Thyroid gland (tissue), 4 donors: Measurements from ENCODE around the gene PFDN1. TPM values are rescaled to one million over a fixed set of nuclear protein-coding genes. Genes with fewer than 3 reads are reported as not detected.

ENCODE experiments used
- DNase-seq, 2 donors: peaks; one replicate each; pipeline ENCODE4 v3.0.0-alpha.2; 2019
- H3K27ac ChIP-seq, 3 donors: fragments of 200-600 bp; sonication (generic); 1 replicate in 2 of 3; 2 replicates in 1 of 3; pipeline ENCODE4 v1.5.1; 2016 to 2019; ENCODE audit warnings: mild to moderate bottlenecking in 1 of 3, moderate library complexity in 1 of 3
- H3K27me3 ChIP-seq: fragments of 200-600 bp; sonication (generic); one replicate; pipeline ENCODE4 v1.5.1; 2019
- H3K36me3 ChIP-seq, 2 donors: fragments of 200-600 bp; sonication (generic); one replicate each; pipeline ENCODE4 v1.5.1; 2016 to 2019
- H3K4me1 ChIP-seq, 2 donors: fragments of 200-600 bp; sonication (generic); one replicate each; pipeline ENCODE4 v1.5.1; 2017 to 2019
- H3K4me3 ChIP-seq, 3 donors: fragments of 200-600 bp; sonication (generic); replicated peaks in 1 of 3; 1 replicate in 2 of 3; 2 replicates in 1 of 3; pipeline ENCODE4 v1.5.1; 2016; ENCODE audit warnings: mild to moderate bottlenecking in 1 of 3
- H3K9me3 ChIP-seq: fragments of 200-600 bp; sonication (generic); one replicate; pipeline ENCODE4 v1.5.1; 2017
- POLR2A ChIP-seq, 2 donors: fragments of 450-650 bp; IDR thresholded peaks; one replicate each; pipeline ENCODE4 v1.6.1; 2017; ENCODE audit warnings: antibody characterized with exemption in 2 of 2, mild to moderate bottlenecking in 2 of 2, moderate library complexity in 1 of 2
- WGBS, 2 donors: methylation state at CpG; one replicate each; pipeline ENCODE4 v1.1.5; 2017; 5-methylcytosine and 5-hydroxymethylcytosine counted together
- intact Hi-C: fragments of 100-400 bp; cut with DNase I; formaldehyde crosslinking; loops from one replicate; pipeline ENCODE4 v1.15.1; 2023
- total RNA-seq, 4 donors: library from RNA; depleted of rRNA; stranded (reverse); fragments of >200 nt; gene quantifications; one replicate each; pipeline ENCODE4 v1.2.3, GENCODE V29; 2016
- TF ChIP-seq, protein P1 (sequence below), 6 experiments: fragments of 200-600 bp in 3 of 6; fragments of 450-650 bp in 3 of 6; sonication (generic) in 3 of 6; IDR thresholded peaks; one replicate each; pipeline ENCODE4 v1.5.1; 2016 to 2019; ENCODE audit warnings: antibody characterized with exemption in 6 of 6, mild to moderate bottlenecking in 2 of 6, inconsistent platforms in 1 of 6, moderate library complexity in 1 of 6

PFDN1 gene
- total RNA-seq, 4 donors from 2014 or later: 58.2 to 106 (median 87.8) TPM

DNA sequence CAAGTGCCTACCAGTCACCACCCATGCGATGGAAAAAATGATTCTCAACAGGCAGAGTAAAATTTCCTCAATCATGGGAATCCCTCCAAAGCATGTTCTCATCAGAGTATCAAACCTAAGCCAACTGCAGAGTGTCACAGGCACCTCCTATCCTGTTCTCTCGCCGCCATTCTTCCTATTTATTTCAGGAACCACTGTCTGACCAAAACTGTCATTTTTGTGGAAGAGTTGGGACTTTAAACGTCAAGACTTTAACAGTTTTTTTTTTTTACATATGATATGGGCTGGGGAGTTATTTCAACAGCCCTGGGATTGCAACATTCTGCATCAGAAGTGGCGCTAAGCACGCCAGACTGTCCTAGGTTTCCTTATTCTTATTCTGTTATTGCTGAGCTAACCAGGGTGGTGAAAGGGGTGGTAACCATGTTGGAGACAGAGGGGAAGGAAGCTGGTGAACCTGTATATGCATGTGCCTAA lies 29.5 kb downstream of the PFDN1 start:
- Histone ChIP-seq H3K27me3 (no peaks in the 10 kb centered on the region), H3K36me3 (no peaks in the 10 kb centered on the region), H3K9me3 (no peaks in the 10 kb centered on the region), H3K27ac (no peak overlapping the region), H3K4me3 (no peak overlapping the region), H3K4me1 (no peaks in the 10 kb centered on the region)
- DNase-seq: no peak
- intact Hi-C loops: no loop called here
- TF ChIP-seq, protein P1, sequence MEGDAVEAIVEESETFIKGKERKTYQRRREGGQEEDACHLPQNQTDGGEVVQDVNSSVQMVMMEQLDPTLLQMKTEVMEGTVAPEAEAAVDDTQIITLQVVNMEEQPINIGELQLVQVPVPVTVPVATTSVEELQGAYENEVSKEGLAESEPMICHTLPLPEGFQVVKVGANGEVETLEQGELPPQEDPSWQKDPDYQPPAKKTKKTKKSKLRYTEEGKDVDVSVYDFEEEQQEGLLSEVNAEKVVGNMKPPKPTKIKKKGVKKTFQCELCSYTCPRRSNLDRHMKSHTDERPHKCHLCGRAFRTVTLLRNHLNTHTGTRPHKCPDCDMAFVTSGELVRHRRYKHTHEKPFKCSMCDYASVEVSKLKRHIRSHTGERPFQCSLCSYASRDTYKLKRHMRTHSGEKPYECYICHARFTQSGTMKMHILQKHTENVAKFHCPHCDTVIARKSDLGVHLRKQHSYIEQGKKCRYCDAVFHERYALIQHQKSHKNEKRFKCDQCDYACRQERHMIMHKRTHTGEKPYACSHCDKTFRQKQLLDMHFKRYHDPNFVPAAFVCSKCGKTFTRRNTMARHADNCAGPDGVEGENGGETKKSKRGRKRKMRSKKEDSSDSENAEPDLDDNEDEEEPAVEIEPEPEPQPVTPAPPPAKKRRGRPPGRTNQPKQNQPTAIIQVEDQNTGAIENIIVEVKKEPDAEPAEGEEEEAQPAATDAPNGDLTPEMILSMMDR (IDR thresholded peaks at IDR 0.05): no peak
- TF ChIP-seq POLR2A (IDR thresholded peaks at IDR 0.05): no peak
- WGBS, 2 donors: 73 to 87% methylated on average over 6 of the region's 6 CpGs

DNA sequence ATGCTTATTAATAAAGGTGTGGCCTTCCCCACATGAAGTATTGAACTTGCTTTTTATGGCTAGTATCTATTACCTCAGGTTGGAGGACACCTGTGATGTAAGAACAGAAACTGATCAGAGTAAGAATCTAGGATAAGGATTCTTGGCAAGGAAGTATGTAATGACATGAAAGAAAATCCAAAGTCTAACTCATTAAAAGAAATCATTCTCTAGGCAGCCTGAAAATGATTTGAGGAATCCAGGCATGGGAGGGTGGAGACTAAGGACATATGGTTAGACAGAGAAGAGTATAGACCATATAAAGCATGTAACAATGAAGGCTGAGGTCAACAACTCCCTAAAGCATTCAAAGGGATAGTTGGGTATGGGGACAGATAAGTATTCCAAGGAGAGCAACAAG lies 32.9 kb downstream of the PFDN1 start:
- Histone ChIP-seq H3K4me3 (no peak overlapping the region), H3K27ac (no peak overlapping the region), H3K9me3 (no peaks in the 10 kb centered on the region), H3K27me3 (no peaks in the 10 kb centered on the region), H3K4me1 (peaks cover 0 to 4% of the 10 kb centered on the region in 2 donors), H3K36me3 (no peaks in the 10 kb centered on the region)
- intact Hi-C loops: no loop called here
- TF ChIP-seq POLR2A (IDR thresholded peaks at IDR 0.05): no peak
- TF ChIP-seq, protein P1 (IDR thresholded peaks at IDR 0.05): no peak
- no peak for DNase-seq

DNA sequence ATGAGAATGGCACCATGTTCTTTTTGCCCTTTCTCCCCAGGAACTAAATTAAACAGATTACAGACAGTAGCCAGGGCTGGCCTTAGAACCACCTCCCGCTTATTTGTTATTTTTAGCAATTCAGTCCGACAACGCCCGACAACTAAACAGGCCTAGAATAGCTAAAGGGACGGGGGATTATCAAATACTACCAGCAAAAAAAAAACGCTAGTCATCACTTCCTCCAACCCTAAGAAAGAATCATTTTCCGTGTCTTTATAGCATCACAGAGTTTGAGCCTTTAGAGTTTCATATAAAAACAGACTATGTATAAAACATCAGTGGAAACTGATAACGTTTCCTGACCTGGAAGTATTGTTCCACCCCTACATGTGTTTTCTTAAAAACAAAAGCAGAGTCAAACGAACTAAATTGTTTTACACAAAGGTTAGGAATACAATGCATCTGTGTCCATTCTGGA lies 35.3 kb downstream of the PFDN1 start:
- H3K36me3 ChIP-seq: no peaks in the 10 kb centered on the region
- intact Hi-C loops: no loop called here
- TF ChIP-seq POLR2A (IDR thresholded peaks at IDR 0.05): no peak
- TF ChIP-seq, protein P1 (IDR thresholded peaks at IDR 0.05): no peak
- H3K9me3 ChIP-seq: no peaks in the 10 kb centered on the region
- no peak overlapping the region for H3K27ac ChIP-seq
- no peak for DNase-seq
- no peaks in the 10 kb centered on the region for H3K27me3 ChIP-seq
- no peak overlapping the region for H3K4me3 ChIP-seq
- peaks cover 0 to 4% of the 10 kb centered on the region in 2 donors for H3K4me1 ChIP-seq
- WGBS, 2 donors: 62 to 80% methylated on average over 9 of the region's 9 CpGs

DNA sequence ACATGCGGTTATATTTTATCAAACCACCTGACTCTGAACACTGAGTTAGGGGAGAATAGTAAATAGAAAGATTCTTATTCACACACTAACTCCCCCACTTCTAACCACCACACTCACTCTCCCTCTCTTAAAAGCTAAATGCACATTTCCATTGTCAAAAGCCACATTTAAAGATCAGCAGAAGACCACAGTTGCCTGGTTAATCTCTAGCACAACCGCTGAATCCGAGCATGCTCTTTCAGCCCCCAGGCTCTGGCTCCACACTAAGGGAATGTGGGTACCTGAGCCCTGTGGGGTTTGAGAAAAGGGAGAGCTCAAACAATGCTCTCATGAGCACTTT lies 35.7 kb downstream of the PFDN1 start:
- Histone ChIP-seq H3K4me3 (no peak overlapping the region), H3K36me3 (no peaks in the 10 kb centered on the region), H3K4me1 (peaks cover 3 to 7% of the 10 kb centered on the region in 2 donors), H3K27ac (no peak overlapping the region), H3K27me3 (no peaks in the 10 kb centered on the region), H3K9me3 (no peaks in the 10 kb centered on the region)
- intact Hi-C loops: no loop called here
- 91 to 94% methylated on average over 3 of the region's 3 CpGs for WGBS, 2 donors
- DNase-seq: no peak
- TF ChIP-seq, protein P1 (IDR thresholded peaks at IDR 0.05): no peak
- TF ChIP-seq POLR2A (IDR thresholded peaks at IDR 0.05): no peak

DNA sequence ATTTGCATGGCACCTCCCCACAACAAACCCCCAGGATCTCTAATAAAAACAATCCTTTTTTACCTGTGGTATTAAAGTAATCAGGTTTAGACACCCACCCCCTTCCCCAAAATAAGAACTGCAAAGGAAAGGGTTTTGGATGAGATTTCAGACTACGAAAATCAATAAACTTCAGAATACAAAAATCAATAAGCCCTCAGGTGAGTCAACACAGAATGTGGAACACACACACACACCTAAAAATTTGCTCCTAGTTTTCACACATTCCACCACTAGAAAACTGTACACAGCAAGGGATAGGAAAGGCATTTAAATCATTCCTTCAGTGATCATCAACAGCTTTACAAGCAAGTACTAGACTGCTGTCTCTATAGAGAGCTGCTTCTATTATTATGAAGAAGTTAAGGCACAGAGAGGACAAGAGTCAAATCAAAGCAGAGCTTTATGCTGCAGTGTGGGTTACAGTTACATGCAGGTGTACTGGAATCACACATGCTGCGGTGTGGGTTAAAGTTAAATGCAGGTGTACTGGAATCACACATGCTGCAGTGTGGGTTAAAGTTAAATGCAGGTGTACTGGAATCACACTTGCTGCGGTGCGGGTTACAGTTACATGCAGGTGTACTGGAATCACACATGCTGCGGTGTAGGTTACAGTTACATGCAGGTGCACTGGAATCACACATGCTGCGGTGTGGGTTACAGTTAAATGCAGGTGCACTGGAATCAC lies 36.3 kb downstream of the PFDN1 start:
- Histone ChIP-seq H3K27me3 (no peaks in the 10 kb centered on the region), H3K27ac (no peak overlapping the region), H3K4me3 (no peak overlapping the region), H3K36me3 (no peaks in the 10 kb centered on the region), H3K9me3 (no peaks in the 10 kb centered on the region), H3K4me1 (peaks cover 9 to 12% of the 10 kb centered on the region in 2 donors)
- DNase-seq: no peak
- TF ChIP-seq, protein P1 (IDR thresholded peaks at IDR 0.05): no peak
- no peak for TF ChIP-seq POLR2A (IDR thresholded peaks at IDR 0.05)
- intact Hi-C loops: no loop called here
- 89 to 94% methylated on average over 6 of the region's 6 CpGs for WGBS, 2 donors
